WTC11 (cell line): ENCODE results near the gene LAIR2. TPM values are rescaled to one million over a fixed set of nuclear protein-coding genes. Genes with fewer than 3 reads are reported as not detected.

ENCODE experiments used
- ATAC-seq: fragments of 200-7000 bp; cut with Tn5 transposase; 2 replicates; pipeline ENCODE4 v1.10.0; 2021; ENCODE audit warnings: mild to moderate bottlenecking, moderate library complexity
- CTCF ChIA-PET: fragments of 300-600 bp; sonication (Branson Sonifier 250); formaldehyde crosslinking; loops from one replicate; lab custom pipeline; 2021; ENCODE audit warnings: antibody characterized with exemption; lab: Charles Lee
- POLR2A ChIA-PET: fragments of 350-600 bp; sonication (Branson Sonifier 250); formaldehyde crosslinking; loops from one replicate; lab custom pipeline; 2021; ENCODE audit warnings: antibody characterized with exemption; lab: Charles Lee
- DNase-seq: peaks from one replicate; pipeline ENCODE4 v3.0.0; 2021; ENCODE audit warnings: low spot score
- H3K27ac Mint-ChIP-seq: 2 replicates; pipeline ENCODE4 v1.8.0; 2021; ENCODE audit warnings: mixed read lengths
- H3K27me3 Mint-ChIP-seq: 2 replicates; pipeline ENCODE4 v1.8.0; 2021; ENCODE audit warnings: low read depth, mild to moderate bottlenecking, moderate library complexity, mixed read lengths
- H3K36me3 Mint-ChIP-seq: 2 replicates; pipeline ENCODE4 v1.8.0; 2021; ENCODE audit warnings: mixed read lengths
- H3K4me1 Mint-ChIP-seq: 2 replicates; pipeline ENCODE4 v1.8.0; 2022; ENCODE audit warnings: mixed read lengths
- H3K4me3 Mint-ChIP-seq: 2 replicates; pipeline ENCODE4 v1.8.0; 2021; ENCODE audit warnings: mild to moderate bottlenecking, moderate library complexity, mixed read lengths
- H3K9me3 Mint-ChIP-seq: 2 replicates; pipeline ENCODE4 v1.8.0; 2021; ENCODE audit warnings: mixed read lengths
- ATF1 ChIP-seq: sonication (generic); formaldehyde crosslinking; IDR thresholded peaks from 2 replicates; pipeline ENCODE4 v1.8.1; 2023; ENCODE audit warnings: mild to moderate bottlenecking, moderate library complexity, missing genetic modification reagents
- CDX4 ChIP-seq: fragments of 250-450 bp; sonication (Bioruptor Pico); IDR thresholded peaks from 2 replicates; pipeline ENCODE4 v1.9.0; 2021; ENCODE audit warnings: moderate library complexity, mild to moderate bottlenecking, inconsistent platforms, borderline replicate concordance
- CREM ChIP-seq: sonication (generic); formaldehyde crosslinking; IDR thresholded peaks from 2 replicates; pipeline ENCODE4 v1.8.1; 2022; ENCODE audit warnings: mild to moderate bottlenecking, missing genetic modification reagents, moderate library complexity
- E2F5 ChIP-seq: sonication (generic); formaldehyde crosslinking; IDR thresholded peaks from 2 replicates; pipeline ENCODE4 v1.8.1; 2022; ENCODE audit warnings: mild to moderate bottlenecking, moderate library complexity, missing genetic modification reagents
- FOXK1 ChIP-seq: sonication (generic); formaldehyde crosslinking; IDR thresholded peaks from 2 replicates; pipeline ENCODE4 v1.8.0; 2022; ENCODE audit warnings: mild to moderate bottlenecking, moderate library complexity, missing genetic modification reagents
- GTF2I ChIP-seq: fragments of 250-450 bp; sonication (Bioruptor Pico); conservative IDR thresholded peaks from 2 replicates; pipeline ENCODE4 v1.4.0; 2021; ENCODE audit warnings: mild to moderate bottlenecking
- SMAD3 ChIP-seq: sonication (generic); formaldehyde crosslinking; IDR thresholded peaks from 2 replicates; pipeline ENCODE4 v1.8.0; 2022; ENCODE audit warnings: missing genetic modification reagents, mild to moderate bottlenecking, borderline replicate concordance
- SMAD4 ChIP-seq: sonication (generic); formaldehyde crosslinking; IDR thresholded peaks from 2 replicates; pipeline ENCODE4 v1.8.0; 2022; ENCODE audit warnings: mild to moderate bottlenecking, missing genetic modification reagents
- STAT6 ChIP-seq: sonication (generic); formaldehyde crosslinking; conservative IDR thresholded peaks from 2 replicates; pipeline ENCODE4 v1.8.1; 2023; ENCODE audit warnings: mild to moderate bottlenecking, low read depth, missing genetic modification reagents, moderate library complexity
- TP53 ChIP-seq: sonication (generic); formaldehyde crosslinking; IDR thresholded peaks from 2 replicates; pipeline ENCODE4 v1.8.1; 2023; ENCODE audit warnings: mild to moderate bottlenecking, missing genetic modification reagents
- ZNF219 ChIP-seq: sonication (generic); formaldehyde crosslinking; IDR thresholded peaks from 2 replicates; pipeline ENCODE4 v1.8.0; 2023; ENCODE audit warnings: missing genetic modification reagents, mild to moderate bottlenecking, borderline replicate concordance
- ZNF232 ChIP-seq: sonication (generic); formaldehyde crosslinking; IDR thresholded peaks from 2 replicates; pipeline ENCODE4 v1.8.0; 2022; ENCODE audit warnings: mild to moderate bottlenecking, missing genetic modification reagents
- ZNF317 ChIP-seq: sonication (generic); formaldehyde crosslinking; IDR thresholded peaks from 2 replicates; pipeline ENCODE4 v1.8.1; 2023; ENCODE audit warnings: low read depth, mild to moderate bottlenecking, moderate library complexity, missing genetic modification reagents, borderline replicate concordance
- ZNF425 ChIP-seq: fragments of 250-450 bp; sonication (Bioruptor Pico); conservative IDR thresholded peaks from 2 replicates; pipeline ENCODE4 v1.9.0; 2021; ENCODE audit warnings: mild to moderate bottlenecking
- ZNF512 ChIP-seq: sonication (generic); formaldehyde crosslinking; IDR thresholded peaks from 2 replicates; pipeline ENCODE4 v1.8.1; 2022; ENCODE audit warnings: missing genetic modification reagents, borderline replicate concordance
- total RNA-seq: library from RNA; stranded (reverse); gene quantifications from 3 replicates; pipeline ENCODE4 v1.2.3, GENCODE V29; 2021

LAIR2 gene
- total RNA-seq, 1 experiment from 2014 or later: not detected

- no peak for ATAC-seq
- DNase-seq: no peak
- no peak overlapping the region for H3K27ac Mint-ChIP-seq
- H3K9me3 Mint-ChIP-seq: peaks cover 59% of the 10 kb centered on the region
- ChIA-PET CTCF (no interaction called here), POLR2A (no interaction called here)
- H3K36me3 Mint-ChIP-seq: peaks cover 45% of the 10 kb centered on the region
- TF ChIP-seq ZNF425 (CRISPR knock-in tag) (no peak), FOXK1 (CRISPR knock-in tag) (no peak), ZNF232 (CRISPR knock-in tag) (no peak), CDX4 (CRISPR knock-in tag) (no peak)
- peaks cover 7% of the 10 kb centered on the region for H3K27me3 Mint-ChIP-seq
- H3K4me1 Mint-ChIP-seq: no peaks in the 10 kb centered on the region
- no peak overlapping the region for H3K4me3 Mint-ChIP-seq
Observed at GRCh38 chr19:54554896-54555295, 52.3 kb downstream of the LAIR2 start.

GRCh38 chr19:54556194-54556593, 53.6 kb downstream of the LAIR2 start:
- Mint-ChIP-seq H3K27me3 (peaks cover 7% of the 10 kb centered on the region), H3K9me3 (peaks cover 57% of the 10 kb centered on the region), H3K27ac (no peak overlapping the region), H3K36me3 (peaks cover 46% of the 10 kb centered on the region), H3K4me3 (no peak overlapping the region), H3K4me1 (no peaks in the 10 kb centered on the region)
- no peak for TF ChIP-seq TP53 (CRISPR knock-in tag)
- no peak for TF ChIP-seq ZNF219 (CRISPR knock-in tag)
- no peak for TF ChIP-seq ZNF317 (CRISPR knock-in tag)
- POLR2A ChIA-PET: no interaction called here
- ATAC-seq (no peak), DNase-seq (no peak)
- CTCF ChIA-PET: no interaction called here

GRCh38 chr19:54558339-54558738, 55.7 kb downstream of the LAIR2 start:
- Mint-ChIP-seq H3K4me1 (no peaks in the 10 kb centered on the region), H3K27ac (no peak overlapping the region), H3K36me3 (peaks cover 40% of the 10 kb centered on the region), H3K4me3 (no peak overlapping the region), H3K9me3 (peaks cover 58% of the 10 kb centered on the region), H3K27me3 (no peaks in the 10 kb centered on the region)
- DNase-seq: no peak
- ChIA-PET POLR2A (no interaction called here), CTCF (no interaction called here)
- ATAC-seq: no peak
- TF ChIP-seq SMAD4 (CRISPR knock-in tag) (no peak), STAT6 (CRISPR knock-in tag) (no peak), GTF2I (CRISPR knock-in tag) (no peak), E2F5 (no peak), SMAD3 (CRISPR knock-in tag) (no peak), ZNF232 (CRISPR knock-in tag) (no peak), CREM (no peak), ZNF512 (CRISPR knock-in tag) (no peak), ATF1 (CRISPR knock-in tag) (no peak)

Other genes starting within 250 kb of the LAIR2 start
- gene LILRB5, start 245.6 kb upstream of the LAIR2 start, total RNA-seq: 0.07 to 0.11 TPM (median 0.09 TPM) in 3 replicates
- 0.11 TPM in 1 of 3 replicates, not detected in the others for gene LILRB2, start 221.7 kb upstream of the LAIR2 start, total RNA-seq
- 0.25 TPM in 1 of 3 replicates, not detected in the others for gene LILRA5, start 189.7 kb upstream of the LAIR2 start, total RNA-seq
- gene LILRA4, start 163.7 kb upstream of the LAIR2 start, total RNA-seq: not detected in 3 replicates
- 0.18 to 0.60 TPM (median 0.37 TPM) in 3 replicates for gene LAIR1, start 137.9 kb upstream of the LAIR2 start, total RNA-seq
- 35.9 to 38.2 TPM (median 37.1 TPM) in 3 replicates for gene TTYH1, start 87.4 kb upstream of the LAIR2 start, total RNA-seq
- 175 to 187 TPM (median 187 TPM) in 3 replicates for gene LENG8, start 53.6 kb upstream of the LAIR2 start, total RNA-seq
- 6.1 to 7.5 TPM (median 6.9 TPM) in 3 replicates for gene LENG9, start 39.1 kb upstream of the LAIR2 start, total RNA-seq
- 11.5 to 19.8 TPM (median 18.3 TPM) in 3 replicates for gene CDC42EP5, start 29.5 kb upstream of the LAIR2 start, total RNA-seq
- gene LILRA2, start 71.0 kb downstream of the LAIR2 start, total RNA-seq: not detected in 3 replicates
- gene LILRA1, start 90.8 kb downstream of the LAIR2 start, total RNA-seq: not detected in 3 replicates
- gene LILRB1, start 127.7 kb downstream of the LAIR2 start, total RNA-seq: 0.09 TPM in 1 of 3 replicates, not detected in the others
- gene LILRB4, start 160.2 kb downstream of the LAIR2 start, total RNA-seq: not detected in 3 replicates
- not detected in 3 replicates for gene KIR3DL3, start 221.6 kb downstream of the LAIR2 start, total RNA-seq
- gene KIR2DL3, start 235.7 kb downstream of the LAIR2 start, total RNA-seq: not detected in 3 replicates